WTC11 (cell line): Measurements from ENCODE around the gene GLYATL3. TPM values are rescaled to one million over a fixed set of nuclear protein-coding genes. Genes with fewer than 3 reads are reported as not detected.
A peak's percentile ranks its signal among the peaks of the same experiment; 100 is the strongest.

Experiments used
- ATAC-seq: fragments of 200-7000 bp; cut with Tn5 transposase; 2 replicates; pipeline ENCODE4 v1.10.0; 2021; ENCODE audit warnings: mild to moderate bottlenecking, moderate library complexity
- CTCF ChIA-PET: fragments of 300-600 bp; sonication (Branson Sonifier 250); formaldehyde crosslinking; loops from one replicate; lab custom pipeline; 2021; ENCODE audit warnings: antibody characterized with exemption; lab: Charles Lee
- POLR2A ChIA-PET: fragments of 350-600 bp; sonication (Branson Sonifier 250); formaldehyde crosslinking; loops from one replicate; lab custom pipeline; 2021; ENCODE audit warnings: antibody characterized with exemption; lab: Charles Lee
- DNase-seq: peaks from one replicate; pipeline ENCODE4 v3.0.0; 2021; ENCODE audit warnings: low spot score
- H3K27ac Mint-ChIP-seq: 2 replicates; pipeline ENCODE4 v1.8.0; 2021; ENCODE audit warnings: mixed read lengths
- H3K27me3 Mint-ChIP-seq: 2 replicates; pipeline ENCODE4 v1.8.0; 2021; ENCODE audit warnings: low read depth, mild to moderate bottlenecking, moderate library complexity, mixed read lengths
- H3K36me3 Mint-ChIP-seq: 2 replicates; pipeline ENCODE4 v1.8.0; 2021; ENCODE audit warnings: mixed read lengths
- H3K4me1 Mint-ChIP-seq: 2 replicates; pipeline ENCODE4 v1.8.0; 2022; ENCODE audit warnings: mixed read lengths
- H3K4me3 Mint-ChIP-seq: 2 replicates; pipeline ENCODE4 v1.8.0; 2021; ENCODE audit warnings: mild to moderate bottlenecking, moderate library complexity, mixed read lengths
- H3K9me3 Mint-ChIP-seq: 2 replicates; pipeline ENCODE4 v1.8.0; 2021; ENCODE audit warnings: mixed read lengths
- ATF1 ChIP-seq: sonication (generic); formaldehyde crosslinking; IDR thresholded peaks from 2 replicates; pipeline ENCODE4 v1.8.1; 2023; ENCODE audit warnings: mild to moderate bottlenecking, moderate library complexity, missing genetic modification reagents
- CREB1 ChIP-seq: sonication (generic); formaldehyde crosslinking; IDR thresholded peaks from 2 replicates; pipeline ENCODE4 v1.8.0; 2023; ENCODE audit warnings: mild to moderate bottlenecking, missing genetic modification reagents
- E2F5 ChIP-seq: sonication (generic); formaldehyde crosslinking; IDR thresholded peaks from 2 replicates; pipeline ENCODE4 v1.8.1; 2022; ENCODE audit warnings: mild to moderate bottlenecking, moderate library complexity, missing genetic modification reagents
- ELF4 ChIP-seq: sonication (generic); formaldehyde crosslinking; IDR thresholded peaks from 2 replicates; pipeline ENCODE4 v1.8.1; 2022; ENCODE audit warnings: low read depth, mild to moderate bottlenecking, moderate library complexity, missing genetic modification reagents
- FOXP1 ChIP-seq: sonication (generic); formaldehyde crosslinking; IDR thresholded peaks from 2 replicates; pipeline ENCODE4 v1.8.0; 2022; ENCODE audit warnings: missing genetic modification reagents, mild to moderate bottlenecking, moderate library complexity, borderline replicate concordance
- GABPB1 ChIP-seq: sonication (generic); formaldehyde crosslinking; IDR thresholded peaks from 2 replicates; pipeline ENCODE4 v1.8.1; 2023; ENCODE audit warnings: mild to moderate bottlenecking, missing genetic modification reagents
- HMGA2 ChIP-seq: fragments of 250-450 bp; sonication (Bioruptor Pico); IDR thresholded peaks from 2 replicates; pipeline ENCODE4 v1.4.0; 2021; ENCODE audit warnings: mild to moderate bottlenecking, moderate library complexity
- NR1H2 ChIP-seq: sonication (generic); formaldehyde crosslinking; IDR thresholded peaks from 2 replicates; pipeline ENCODE4 v1.9.0; 2021; ENCODE audit warnings: mild to moderate bottlenecking, moderate library complexity, missing genetic modification reagents
- NR2C2 ChIP-seq: sonication (generic); formaldehyde crosslinking; IDR thresholded peaks from 2 replicates; pipeline ENCODE4 v1.8.0; 2022; ENCODE audit warnings: mild to moderate bottlenecking, missing genetic modification reagents
- NR3C1 ChIP-seq: sonication (generic); formaldehyde crosslinking; conservative IDR thresholded peaks from 2 replicates; pipeline ENCODE4 v1.8.1; 2023; ENCODE audit warnings: low read depth, mild to moderate bottlenecking, missing genetic modification reagents
- SOX15 ChIP-seq: fragments of 250-450 bp; sonication (Bioruptor Pico); IDR thresholded peaks from 2 replicates; pipeline ENCODE4 v1.9.0; 2021; ENCODE audit warnings: mild to moderate bottlenecking
- ZMAT4 ChIP-seq: fragments of 250-450 bp; sonication (Bioruptor Pico); IDR thresholded peaks from 2 replicates; pipeline ENCODE4 v1.9.0; 2021; ENCODE audit warnings: mild to moderate bottlenecking
- ZNF121 ChIP-seq: sonication (generic); formaldehyde crosslinking; IDR thresholded peaks from 2 replicates; pipeline ENCODE4 v1.8.0; 2023; ENCODE audit warnings: missing genetic modification reagents
- ZNF138 ChIP-seq: sonication (generic); formaldehyde crosslinking; conservative IDR thresholded peaks from 2 replicates; pipeline ENCODE4 v1.8.1; 2022; ENCODE audit warnings: mild to moderate bottlenecking, moderate library complexity, missing genetic modification reagents
- ZNF263 ChIP-seq: sonication (generic); formaldehyde crosslinking; IDR thresholded peaks from 2 replicates; pipeline ENCODE4 v1.8.1; 2022; ENCODE audit warnings: low read depth, mild to moderate bottlenecking, moderate library complexity, missing genetic modification reagents
- ZNF425 ChIP-seq: fragments of 250-450 bp; sonication (Bioruptor Pico); conservative IDR thresholded peaks from 2 replicates; pipeline ENCODE4 v1.9.0; 2021; ENCODE audit warnings: mild to moderate bottlenecking
- total RNA-seq: library from RNA; stranded (reverse); gene quantifications from 3 replicates; pipeline ENCODE4 v1.2.3, GENCODE V29; 2021
- TF ChIP-seq, protein P1 (sequence below): sonication (generic); formaldehyde crosslinking; IDR thresholded peaks from 2 replicates; pipeline ENCODE4 v1.8.1; 2022; ENCODE audit warnings: low read depth, mild to moderate bottlenecking, moderate library complexity, missing genetic modification reagents, borderline replicate concordance
- TF ChIP-seq, protein P2 (sequence below): sonication (generic); formaldehyde crosslinking; IDR thresholded peaks from 2 replicates; pipeline ENCODE4 v1.8.0; 2022; ENCODE audit warnings: mild to moderate bottlenecking, missing genetic modification reagents
- TF ChIP-seq, protein P3 (sequence below): sonication (generic); formaldehyde crosslinking; IDR thresholded peaks from 2 replicates; pipeline ENCODE4 v1.8.1; 2023; ENCODE audit warnings: mild to moderate bottlenecking, missing genetic modification reagents, moderate library complexity
- TF ChIP-seq, protein P4 (sequence below): fragments of 250-450 bp; sonication (Bioruptor Pico); IDR thresholded peaks from 2 replicates; pipeline ENCODE4 v1.9.0; 2021; ENCODE audit warnings: moderate library complexity, mild to moderate bottlenecking, inconsistent platforms, borderline replicate concordance
- TF ChIP-seq, protein P5 (sequence below): sonication (generic); formaldehyde crosslinking; IDR thresholded peaks from 2 replicates; pipeline ENCODE4 v1.8.0; 2022; ENCODE audit warnings: missing genetic modification reagents

Gene GLYATL3
- total RNA-seq, 1 experiment from 2014 or later, result not detected

DNA sequence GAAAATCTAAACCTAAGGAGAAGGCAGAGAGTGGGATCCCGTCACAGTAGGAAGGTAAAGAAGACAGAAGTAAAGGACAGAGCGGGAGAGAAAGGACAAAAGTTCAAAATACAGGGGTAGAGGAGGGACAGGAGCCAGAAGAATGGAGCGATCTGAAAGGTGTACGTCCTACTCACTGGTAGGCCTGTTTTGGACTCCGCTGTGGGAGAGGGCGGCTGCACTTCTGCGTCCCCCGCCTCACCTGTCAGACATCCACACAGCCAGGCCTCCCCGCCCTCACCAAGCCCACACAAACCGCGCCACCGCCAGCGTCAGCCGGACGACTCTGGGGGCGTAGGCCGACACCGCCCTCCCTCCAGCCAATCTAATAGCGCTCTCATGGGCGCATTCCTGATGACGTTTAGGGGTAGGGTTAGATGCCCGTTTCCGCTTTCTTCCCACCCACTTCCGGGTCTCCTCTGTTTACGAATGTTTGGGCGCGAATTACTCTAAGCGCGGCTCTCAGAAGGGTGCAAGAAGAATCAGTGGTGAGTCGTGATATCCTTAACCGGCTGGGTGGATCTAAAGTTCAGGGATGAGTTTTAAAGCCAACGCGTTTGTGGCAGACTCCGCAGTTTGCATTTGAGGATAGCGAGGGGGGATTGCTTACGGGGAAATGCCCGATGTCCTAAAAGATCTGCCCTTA, 36.7 kb upstream of the GLYATL3 start, which contains the start of the genes CENPQ and MMUT (continued):
- TF ChIP-seq SOX15 (CRISPR knock-in tag), result no peak

- TF ChIP-seq, protein P1, sequence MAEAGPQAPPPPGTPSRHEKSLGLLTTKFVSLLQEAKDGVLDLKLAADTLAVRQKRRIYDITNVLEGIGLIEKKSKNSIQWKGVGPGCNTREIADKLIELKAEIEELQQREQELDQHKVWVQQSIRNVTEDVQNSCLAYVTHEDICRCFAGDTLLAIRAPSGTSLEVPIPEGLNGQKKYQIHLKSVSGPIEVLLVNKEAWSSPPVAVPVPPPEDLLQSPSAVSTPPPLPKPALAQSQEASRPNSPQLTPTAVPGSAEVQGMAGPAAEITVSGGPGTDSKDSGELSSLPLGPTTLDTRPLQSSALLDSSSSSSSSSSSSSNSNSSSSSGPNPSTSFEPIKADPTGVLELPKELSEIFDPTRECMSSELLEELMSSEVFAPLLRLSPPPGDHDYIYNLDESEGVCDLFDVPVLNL, result no peak
- no peak for TF ChIP-seq ELF4 (CRISPR knock-in tag)
- no peak for TF ChIP-seq HMGA2
- TF ChIP-seq, protein P2, sequence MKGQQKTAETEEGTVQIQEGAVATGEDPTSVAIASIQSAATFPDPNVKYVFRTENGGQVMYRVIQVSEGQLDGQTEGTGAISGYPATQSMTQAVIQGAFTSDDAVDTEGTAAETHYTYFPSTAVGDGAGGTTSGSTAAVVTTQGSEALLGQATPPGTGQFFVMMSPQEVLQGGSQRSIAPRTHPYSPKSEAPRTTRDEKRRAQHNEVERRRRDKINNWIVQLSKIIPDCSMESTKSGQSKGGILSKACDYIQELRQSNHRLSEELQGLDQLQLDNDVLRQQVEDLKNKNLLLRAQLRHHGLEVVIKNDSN (CRISPR knock-in tag), result no peak
- no peak for TF ChIP-seq NR1H2 (CRISPR knock-in tag)
- TF ChIP-seq E2F5 (CRISPR knock-in tag), result no peak
- TF ChIP-seq GABPB1 (CRISPR knock-in tag), result no peak
- TF ChIP-seq ATF1 (CRISPR knock-in tag), result no peak
- no peak for TF ChIP-seq ZNF263
- TF ChIP-seq CREB1 (CRISPR knock-in tag), result no peak
- no peak for DNase-seq
- H3K4me3 Mint-ChIP-seq, result peak overlapping the region; percentile 100
- H3K27me3 Mint-ChIP-seq, result no peaks in the 10 kb centered on the region
- POLR2A ChIA-PET, result no interaction called here
- H3K36me3 Mint-ChIP-seq, result no peaks in the 10 kb centered on the region
- CTCF ChIA-PET, result no interaction called here
- H3K9me3 Mint-ChIP-seq, result no peaks in the 10 kb centered on the region
- H3K27ac Mint-ChIP-seq, result peak overlapping the region; percentile 99
- H3K4me1 Mint-ChIP-seq, result peaks cover 15% of the 10 kb centered on the region
- ATAC-seq, result peak; percentile 5
These were observed 36.1 kb upstream of the GLYATL3 start for GRCh38 chr6:49463612-49463967.

- CTCF ChIA-PET, result no interaction called here
- TF ChIP-seq NR2C2 (no peak), ZNF263 (no peak), E2F5 (CRISPR knock-in tag) (no peak), ZNF425 (CRISPR knock-in tag) (no peak), NR3C1 (CRISPR knock-in tag) (no peak), ZMAT4 (CRISPR knock-in tag) (no peak), ATF1 (CRISPR knock-in tag) (no peak), CREB1 (CRISPR knock-in tag) (no peak), ZNF121 (CRISPR knock-in tag) (no peak), ZNF138 (CRISPR knock-in tag) (no peak), FOXP1 (CRISPR knock-in tag) (no peak), HMGA2 (no peak), GABPB1 (CRISPR knock-in tag) (no peak)
- TF ChIP-seq, protein P3, sequence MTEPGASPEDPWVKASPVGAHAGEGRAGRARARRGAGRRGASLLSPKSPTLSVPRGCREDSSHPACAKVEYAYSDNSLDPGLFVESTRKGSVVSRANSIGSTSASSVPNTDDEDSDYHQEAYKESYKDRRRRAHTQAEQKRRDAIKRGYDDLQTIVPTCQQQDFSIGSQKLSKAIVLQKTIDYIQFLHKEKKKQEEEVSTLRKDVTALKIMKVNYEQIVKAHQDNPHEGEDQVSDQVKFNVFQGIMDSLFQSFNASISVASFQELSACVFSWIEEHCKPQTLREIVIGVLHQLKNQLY (CRISPR knock-in tag), result no peak
- TF ChIP-seq, protein P4, sequence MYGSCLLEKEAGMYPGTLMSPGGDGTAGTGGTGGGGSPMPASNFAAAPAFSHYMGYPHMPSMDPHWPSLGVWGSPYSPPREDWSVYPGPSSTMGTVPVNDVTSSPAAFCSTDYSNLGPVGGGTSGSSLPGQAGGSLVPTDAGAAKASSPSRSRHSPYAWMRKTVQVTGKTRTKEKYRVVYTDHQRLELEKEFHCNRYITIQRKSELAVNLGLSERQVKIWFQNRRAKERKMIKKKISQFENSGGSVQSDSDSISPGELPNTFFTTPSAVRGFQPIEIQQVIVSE (CRISPR knock-in tag), result no peak
- TF ChIP-seq, protein P5, sequence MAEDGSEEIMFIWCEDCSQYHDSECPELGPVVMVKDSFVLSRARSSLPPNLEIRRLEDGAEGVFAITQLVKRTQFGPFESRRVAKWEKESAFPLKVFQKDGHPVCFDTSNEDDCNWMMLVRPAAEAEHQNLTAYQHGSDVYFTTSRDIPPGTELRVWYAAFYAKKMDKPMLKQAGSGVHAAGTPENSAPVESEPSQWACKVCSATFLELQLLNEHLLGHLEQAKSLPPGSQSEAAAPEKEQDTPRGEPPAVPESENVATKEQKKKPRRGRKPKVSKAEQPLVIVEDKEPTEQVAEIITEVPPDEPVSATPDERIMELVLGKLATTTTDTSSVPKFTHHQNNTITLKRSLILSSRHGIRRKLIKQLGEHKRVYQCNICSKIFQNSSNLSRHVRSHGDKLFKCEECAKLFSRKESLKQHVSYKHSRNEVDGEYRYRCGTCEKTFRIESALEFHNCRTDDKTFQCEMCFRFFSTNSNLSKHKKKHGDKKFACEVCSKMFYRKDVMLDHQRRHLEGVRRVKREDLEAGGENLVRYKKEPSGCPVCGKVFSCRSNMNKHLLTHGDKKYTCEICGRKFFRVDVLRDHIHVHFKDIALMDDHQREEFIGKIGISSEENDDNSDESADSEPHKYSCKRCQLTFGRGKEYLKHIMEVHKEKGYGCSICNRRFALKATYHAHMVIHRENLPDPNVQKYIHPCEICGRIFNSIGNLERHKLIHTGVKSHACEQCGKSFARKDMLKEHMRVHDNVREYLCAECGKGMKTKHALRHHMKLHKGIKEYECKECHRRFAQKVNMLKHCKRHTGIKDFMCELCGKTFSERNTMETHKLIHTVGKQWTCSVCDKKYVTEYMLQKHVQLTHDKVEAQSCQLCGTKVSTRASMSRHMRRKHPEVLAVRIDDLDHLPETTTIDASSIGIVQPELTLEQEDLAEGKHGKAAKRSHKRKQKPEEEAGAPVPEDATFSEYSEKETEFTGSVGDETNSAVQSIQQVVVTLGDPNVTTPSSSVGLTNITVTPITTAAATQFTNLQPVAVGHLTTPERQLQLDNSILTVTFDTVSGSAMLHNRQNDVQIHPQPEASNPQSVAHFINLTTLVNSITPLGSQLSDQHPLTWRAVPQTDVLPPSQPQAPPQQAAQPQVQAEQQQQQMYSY (CRISPR knock-in tag), result no peak
These were observed 35.0 kb upstream of the GLYATL3 start for GRCh38 chr6:49464691-49465090.

More at GRCh38 chr6:49464691-49465090, 35.0 kb upstream of the GLYATL3 start:
- Mint-ChIP-seq H3K4me1 (peaks cover 15% of the 10 kb centered on the region), H3K27ac (peak overlapping the region; percentile 50), H3K4me3 (peak overlapping the region; percentile 100), H3K9me3 (no peaks in the 10 kb centered on the region), H3K27me3 (no peaks in the 10 kb centered on the region), H3K36me3 (no peaks in the 10 kb centered on the region)
- ATAC-seq (no peak), DNase-seq (no peak)
- POLR2A ChIA-PET, result no interaction called here
